IMR-90 (cell line): ENCODE measurements around the gene TNFRSF11A. TPM values are rescaled to one million over a fixed set of nuclear protein-coding genes. Genes with fewer than 3 reads are reported as not detected.

Source experiments
- ATAC-seq: fragments of 200-7000 bp; cut with Tn5 transposase; 2 replicates; pipeline ENCODE4 v1.9.1; 2020; ENCODE audit warnings: low read depth, mild to moderate bottlenecking, moderate library complexity
- BruUV-seq: library from RNA; stranded (reverse); fragments of 400-500 nt; replicated peaks from 2 replicates; lab custom pipeline; 2021; lab: Mats Ljungman, UMichigan
- CTCF ChIA-PET: fragments of 300-600 bp; formaldehyde crosslinking; extraction: SDS; loops from one replicate; lab custom pipeline; 2021; ENCODE audit warnings: antibody characterized with exemption; lab: Yijun Ruan, JAX
- POLR2A ChIA-PET: fragments of 300-600 bp; sonication (Branson Sonifier 250); formaldehyde crosslinking; loops from one replicate; lab custom pipeline; 2022; ENCODE audit warnings: antibody characterized with exemption; ENCODE audit not compliant: unreplicated experiment; lab: Charles Lee
- DNase-seq: peaks from one replicate; pipeline ENCODE4 v3.0.0; 2013
- H2AFZ ChIP-seq: replicated peaks from 2 replicates; pipeline ENCODE3; 2013; ENCODE audit warnings: low read length, mild to moderate bottlenecking; ENCODE audit not compliant: poor library complexity
- H2AK5ac ChIP-seq: 2 replicates; pipeline ENCODE4 v1.6.1; 2013; ENCODE audit warnings: low read depth, low read length, inconsistent platforms
- H2AK9ac ChIP-seq: replicated peaks from 2 replicates; pipeline ENCODE3; 2013; ENCODE audit warnings: mild to moderate bottlenecking, low read depth, low read length, moderate library complexity; ENCODE audit not compliant: poor library complexity
- H2BK120ac ChIP-seq: 2 replicates; pipeline ENCODE4 v1.6.1; 2013; ENCODE audit warnings: low read depth, low read length, inconsistent platforms
- H2BK15ac ChIP-seq: 3 replicates; pipeline ENCODE4 v1.6.1; 2013; ENCODE audit warnings: low read depth, low read length, inconsistent platforms
- H2BK20ac ChIP-seq: 2 replicates; pipeline ENCODE4 v1.6.1; 2013; ENCODE audit warnings: low read depth, mild to moderate bottlenecking, inconsistent platforms, low read length, moderate library complexity
- H2BK5ac ChIP-seq: 2 replicates; pipeline ENCODE4 v1.6.1; 2013; ENCODE audit warnings: mild to moderate bottlenecking, low read depth, low read length, inconsistent platforms; ENCODE audit not compliant: poor library complexity, severe bottlenecking
- H3K14ac ChIP-seq: replicated peaks from 2 replicates; pipeline ENCODE4 v1.6.1; 2013; ENCODE audit warnings: low read depth, low read length, inconsistent platforms
- H3K18ac ChIP-seq: 2 replicates; pipeline ENCODE4 v1.6.1; 2013; ENCODE audit warnings: low read depth, low read length, control low read depth
- H3K23ac ChIP-seq: 2 replicates; pipeline ENCODE4 v1.6.1; 2013; ENCODE audit warnings: low read depth, low read length, inconsistent platforms
- H3K27ac ChIP-seq: 2 replicates; pipeline ENCODE4 v1.5.1; 2013; ENCODE audit warnings: mild to moderate bottlenecking, control low read depth, low read length; ENCODE audit not compliant: insufficient read depth
- H3K27me3 ChIP-seq: 2 replicates; pipeline ENCODE4 v1.6.1; 2013; ENCODE audit warnings: low read length; ENCODE audit not compliant: control insufficient read depth, insufficient read depth
- H3K36me3 ChIP-seq: 2 replicates; pipeline ENCODE4 v1.6.1; 2013; ENCODE audit warnings: low read length, mixed read lengths; ENCODE audit not compliant: control insufficient read depth, insufficient read depth
- H3K4ac ChIP-seq: 2 replicates; pipeline ENCODE4 v1.6.1; 2013; ENCODE audit warnings: low read depth, low read length, inconsistent platforms
- H3K4me1 ChIP-seq: 2 replicates; pipeline ENCODE4 v1.6.1; 2013; ENCODE audit warnings: low read length, mixed read lengths; ENCODE audit not compliant: control insufficient read depth, insufficient read depth
- H3K4me2 ChIP-seq: 2 replicates; pipeline ENCODE4 v1.6.1; 2013; ENCODE audit warnings: low read depth, mild to moderate bottlenecking, control low read depth, low read length, moderate library complexity
- H3K4me3 ChIP-seq: 2 replicates; pipeline ENCODE4 v1.5.1; 2013; ENCODE audit warnings: low read depth, mild to moderate bottlenecking, control low read depth, low read length, moderate library complexity; ENCODE audit not compliant: insufficient read depth
- H3K56ac ChIP-seq: 2 replicates; pipeline ENCODE4 v1.6.1; 2013; ENCODE audit warnings: low read length, inconsistent platforms; ENCODE audit not compliant: insufficient read depth; ENCODE audit errors: extremely low read depth
- H3K79me1 ChIP-seq, 2 experiments: 2 replicates each; pipeline ENCODE4 v1.6.1; 2013; ENCODE audit warnings: low read length in 2 of 2, inconsistent platforms in 1 of 2, low read depth in 1 of 2
- H3K9ac ChIP-seq: 2 replicates; pipeline ENCODE4 v1.6.1; 2013; ENCODE audit warnings: low read depth, low read length, control low read depth
- H3K9me1 ChIP-seq: 2 replicates; pipeline ENCODE4 v1.6.1; 2013; ENCODE audit warnings: low read length, inconsistent platforms; ENCODE audit not compliant: insufficient read depth
- H3K9me3 ChIP-seq: 2 replicates; pipeline ENCODE4 v1.6.1; 2013; ENCODE audit warnings: low read length; ENCODE audit not compliant: control insufficient read depth, insufficient read depth
- H4K20me1 ChIP-seq: 2 replicates; pipeline ENCODE4 v1.6.1; 2013; ENCODE audit warnings: low read length, inconsistent platforms; ENCODE audit not compliant: insufficient read depth
- H4K5ac ChIP-seq: 2 replicates; pipeline ENCODE4 v1.6.1; 2013; ENCODE audit warnings: mild to moderate bottlenecking, low read depth, low read length, control low read depth
- H4K8ac ChIP-seq, 2 experiments: 2 replicates each; pipeline ENCODE4 v1.6.1; 2013; ENCODE audit warnings: low read depth in 2 of 2, low read length in 2 of 2, control low read depth in 1 of 2, inconsistent platforms in 1 of 2
- H4K91ac ChIP-seq: 2 replicates; pipeline ENCODE4 v1.6.1; 2013; ENCODE audit warnings: low read depth, low read length, inconsistent platforms; ENCODE audit not compliant: insufficient read depth
- BHLHE40 ChIP-seq: fragments of 150-350 bp; IDR thresholded peaks from 2 replicates; pipeline ENCODE4 v1.6.1; 2016; ENCODE audit warnings: mild to moderate bottlenecking, low read depth, low read length
- CEBPB ChIP-seq: IDR thresholded peaks from 2 replicates; pipeline ENCODE4 v1.6.1; 2012; ENCODE audit warnings: low read depth, low read length, improper control_type of control experiment
- CHD1 ChIP-seq: IDR thresholded peaks from 2 replicates; pipeline ENCODE4 v1.6.1; 2012; ENCODE audit warnings: low read depth, low read length, improper control_type of control experiment
- FOS ChIP-seq: fragments of 150-350 bp; IDR thresholded peaks from 2 replicates; pipeline ENCODE4 v1.6.1; 2016; ENCODE audit warnings: low read depth, low read length
- MAZ ChIP-seq: IDR thresholded peaks from 2 replicates; pipeline ENCODE4 v1.6.1; 2012; ENCODE audit warnings: low read depth, mild to moderate bottlenecking, low read length, improper control_type of control experiment, moderate library complexity, borderline replicate concordance
- NFE2L2 ChIP-seq: fragments of 150-350 bp; IDR thresholded peaks from 2 replicates; pipeline ENCODE4 v1.6.1; 2016; ENCODE audit warnings: low read depth, mild to moderate bottlenecking, low read length
- POLR2A ChIP-seq: IDR thresholded peaks from 2 replicates; pipeline ENCODE4 v1.6.1; 2012; ENCODE audit warnings: mild to moderate bottlenecking, low read depth, low read length
- RAD21 ChIP-seq: IDR thresholded peaks from 2 replicates; pipeline ENCODE4 v1.6.1; 2012; ENCODE audit warnings: low read length, improper control_type of control experiment
- RCOR1 ChIP-seq: IDR thresholded peaks from 2 replicates; pipeline ENCODE4 v1.6.1; 2012; ENCODE audit warnings: mild to moderate bottlenecking, low read length, improper control_type of control experiment; ENCODE audit not compliant: insufficient replicate concordance
- RFX5 ChIP-seq: IDR thresholded peaks from 2 replicates; pipeline ENCODE4 v1.8.0; 2012; ENCODE audit warnings: low read depth, mild to moderate bottlenecking, low read length, moderate library complexity
- SMC3 ChIP-seq: fragments of 150-350 bp; IDR thresholded peaks from 2 replicates; pipeline ENCODE4 v1.6.1; 2016; ENCODE audit warnings: low read depth, mild to moderate bottlenecking, antibody characterized with exemption, low read length, moderate library complexity
- WGBS, 2 experiments: methylation state at CpG; one replicate each; pipeline versions ENCODE4 v1.1.5 to v1.1.7; 2013; ENCODE audit warnings: missing lambda C conversion rate in 2 of 2; ENCODE audit not compliant: insufficient read length in 1 of 2; ENCODE audit errors: extremely low coverage in 2 of 2; 5-methylcytosine and 5-hydroxymethylcytosine counted together
- dilution Hi-C: fragments of 300-500 bp; cut with HindIII; formaldehyde crosslinking; loops from one replicate; pipeline ENCODE4 v1.14.3; 2018; ENCODE audit warnings: low sequenced_read_pairs; ENCODE audit not compliant: unreplicated experiment
- in situ Hi-C: fragments of 300-500 bp; cut with MboI; formaldehyde crosslinking; loops from 3 replicates; pipeline ENCODE4 v1.14.3; 2019; ENCODE audit warnings: low sequenced_read_pairs, inconsistent platforms, mixed read lengths
- intact Hi-C: fragments of 100-400 bp; cut with micrococcal nuclease; formaldehyde crosslinking; loops from 2 replicates; pipeline ENCODE4 v1.10.0; 2022
- polyA plus RNA-seq, 3 experiments: library from polyadenylated mRNA; depleted of rRNA; stranded (reverse); fragments of >200 nt; gene quantifications; 2 replicates each; pipeline ENCODE4 v1.2.3, GENCODE V29; 2012; ENCODE audit warnings: low replicate concordance in 1 of 3
- total RNA-seq: library from RNA; depleted of rRNA; stranded (reverse); fragments of >200 nt; gene quantifications from 2 replicates; pipeline ENCODE4 v1.2.3, GENCODE V29; 2012
- TF ChIP-seq, protein P1 (sequence below): fragments of 150-350 bp; IDR thresholded peaks from 2 replicates; pipeline ENCODE4 v1.6.1; 2017; ENCODE audit warnings: mild to moderate bottlenecking, antibody characterized with exemption, low read length, low read depth
- TF ChIP-seq, protein P2 (sequence below): conservative IDR thresholded peaks from 2 replicates; pipeline ENCODE4 v1.5.1; 2012; ENCODE audit warnings: mild to moderate bottlenecking, low read depth, low read length, improper control_type of control experiment
- TF ChIP-seq, protein P3 (sequence below): fragments of 150-350 bp; IDR thresholded peaks from 2 replicates; pipeline ENCODE4 v1.6.1; 2016; ENCODE audit warnings: low read depth, mild to moderate bottlenecking, low read length, moderate library complexity, borderline replicate concordance

TNFRSF11A gene
- total and polyA plus RNA-seq, 2 of the 4 experiments (the other 2 are of a cell fraction), result under 0.01 TPM; not detected in 1

DNA sequence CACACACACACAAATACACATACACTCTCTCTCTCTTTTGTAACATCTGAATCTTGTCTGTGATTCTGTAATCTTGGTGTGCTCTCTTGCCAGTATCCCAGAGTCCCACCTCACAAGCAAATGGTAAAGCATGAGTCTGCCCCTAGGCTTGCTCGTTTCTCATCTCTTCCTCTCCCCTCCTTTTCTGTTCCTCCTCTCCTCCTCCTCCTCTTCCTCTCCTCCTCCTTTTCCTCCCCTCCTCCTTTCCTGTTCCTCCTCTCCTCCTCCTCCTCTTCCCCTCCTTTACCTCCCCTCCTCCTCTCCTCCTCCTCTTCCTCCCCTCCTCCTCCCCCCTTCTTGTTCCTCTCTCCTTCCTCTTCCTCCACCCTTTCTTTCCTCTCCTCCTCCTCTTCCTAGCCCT, 59.0 kb downstream of the TNFRSF11A start:
- Histone ChIP-seq H3K14ac (no peak overlapping the region), H4K91ac (no peak overlapping the region), H3K23ac (no peak overlapping the region), H3K56ac (no peak overlapping the region), H2BK15ac (no peak overlapping the region), H3K27ac (no peak overlapping the region), H3K9me1 (no peaks in the 10 kb centered on the region), H3K4me2 (no peak overlapping the region), H3K9me3 (no peaks in the 10 kb centered on the region), H3K36me3 (no peaks in the 10 kb centered on the region), H3K9ac (no peak overlapping the region), H4K5ac (no peak overlapping the region), H3K18ac (no peak overlapping the region), H4K8ac (no peak overlapping the region), H3K4ac (no peak overlapping the region), H3K4me3 (no peak overlapping the region), H2BK5ac (no peak overlapping the region), H2BK20ac (no peak overlapping the region), H3K27me3 (peaks cover 4% of the 10 kb centered on the region), H4K20me1 (no peaks in the 10 kb centered on the region), H2AFZ (no peak overlapping the region), H3K79me1 (no peaks in the 10 kb centered on the region), H2BK120ac (no peak overlapping the region), H2AK5ac (no peak overlapping the region), H2AK9ac (no peak overlapping the region), H3K4me1 (no peaks in the 10 kb centered on the region)
- TF ChIP-seq NFE2L2 (no peak), BHLHE40 (no peak), POLR2A (no peak), RFX5 (no peak), CHD1 (no peak), RCOR1 (no peak), RAD21 (no peak), MAZ (no peak), CEBPB (no peak), FOS (no peak), SMC3 (no peak)
- TF ChIP-seq, protein P1, sequence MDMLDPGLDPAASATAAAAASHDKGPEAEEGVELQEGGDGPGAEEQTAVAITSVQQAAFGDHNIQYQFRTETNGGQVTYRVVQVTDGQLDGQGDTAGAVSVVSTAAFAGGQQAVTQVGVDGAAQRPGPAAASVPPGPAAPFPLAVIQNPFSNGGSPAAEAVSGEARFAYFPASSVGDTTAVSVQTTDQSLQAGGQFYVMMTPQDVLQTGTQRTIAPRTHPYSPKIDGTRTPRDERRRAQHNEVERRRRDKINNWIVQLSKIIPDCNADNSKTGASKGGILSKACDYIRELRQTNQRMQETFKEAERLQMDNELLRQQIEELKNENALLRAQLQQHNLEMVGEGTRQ, result no peak
- TF ChIP-seq, protein P2, sequence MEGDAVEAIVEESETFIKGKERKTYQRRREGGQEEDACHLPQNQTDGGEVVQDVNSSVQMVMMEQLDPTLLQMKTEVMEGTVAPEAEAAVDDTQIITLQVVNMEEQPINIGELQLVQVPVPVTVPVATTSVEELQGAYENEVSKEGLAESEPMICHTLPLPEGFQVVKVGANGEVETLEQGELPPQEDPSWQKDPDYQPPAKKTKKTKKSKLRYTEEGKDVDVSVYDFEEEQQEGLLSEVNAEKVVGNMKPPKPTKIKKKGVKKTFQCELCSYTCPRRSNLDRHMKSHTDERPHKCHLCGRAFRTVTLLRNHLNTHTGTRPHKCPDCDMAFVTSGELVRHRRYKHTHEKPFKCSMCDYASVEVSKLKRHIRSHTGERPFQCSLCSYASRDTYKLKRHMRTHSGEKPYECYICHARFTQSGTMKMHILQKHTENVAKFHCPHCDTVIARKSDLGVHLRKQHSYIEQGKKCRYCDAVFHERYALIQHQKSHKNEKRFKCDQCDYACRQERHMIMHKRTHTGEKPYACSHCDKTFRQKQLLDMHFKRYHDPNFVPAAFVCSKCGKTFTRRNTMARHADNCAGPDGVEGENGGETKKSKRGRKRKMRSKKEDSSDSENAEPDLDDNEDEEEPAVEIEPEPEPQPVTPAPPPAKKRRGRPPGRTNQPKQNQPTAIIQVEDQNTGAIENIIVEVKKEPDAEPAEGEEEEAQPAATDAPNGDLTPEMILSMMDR, result no peak
- TF ChIP-seq, protein P3, sequence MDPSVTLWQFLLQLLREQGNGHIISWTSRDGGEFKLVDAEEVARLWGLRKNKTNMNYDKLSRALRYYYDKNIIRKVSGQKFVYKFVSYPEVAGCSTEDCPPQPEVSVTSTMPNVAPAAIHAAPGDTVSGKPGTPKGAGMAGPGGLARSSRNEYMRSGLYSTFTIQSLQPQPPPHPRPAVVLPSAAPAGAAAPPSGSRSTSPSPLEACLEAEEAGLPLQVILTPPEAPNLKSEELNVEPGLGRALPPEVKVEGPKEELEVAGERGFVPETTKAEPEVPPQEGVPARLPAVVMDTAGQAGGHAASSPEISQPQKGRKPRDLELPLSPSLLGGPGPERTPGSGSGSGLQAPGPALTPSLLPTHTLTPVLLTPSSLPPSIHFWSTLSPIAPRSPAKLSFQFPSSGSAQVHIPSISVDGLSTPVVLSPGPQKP, result no peak
- BruUV-seq, result no TSS peak
- ATAC-seq, result no peak
- intact Hi-C loops, result no loop called here
- POLR2A ChIA-PET, result no interaction called here
- dilution Hi-C loops, result no loop called here
- in situ Hi-C loops, result no loop called here
- CTCF ChIA-PET, result no interaction called here
- DNase-seq, result no peak
- WGBS, 2 experiments, result 33% methylated on average over 1 of the region's 1 CpG; no CpG with 5 or more reads in 1 of the 2 experiments
